ENCODE data around the gene NUDT6. TPM values are rescaled to one million over a fixed set of nuclear protein-coding genes. Genes with fewer than 3 reads are reported as not detected.

Gene NUDT6
- 10 to 100 TPM in 3 of 4 donors, 1 to 10 TPM in 1; 8.0 to 12.7 (median 11.2) TPM for total RNA-seq
- 18.0 TPM for polyA plus RNA-seq
- long read RNA-seq, donor 1, transcript NUDT6-201 (5 exons, 1,169 nt): major isoform, 13 of 16 reads
- long read RNA-seq, donor 1, partial matches to known transcripts: 0 of 16 reads
- long read RNA-seq, donor 1, other reads (novel, unspliced or antisense): 3 of 16 reads
- long read RNA-seq, donor 2, partial matches to known transcripts: 0 of 2 reads
- long read RNA-seq, donor 2, other reads (novel, unspliced or antisense): 1 of 2 reads
- long read RNA-seq, donor 3, transcript NUDT6-201 (5 exons, 1,169 nt): major isoform, 11 of 15 reads
- long read RNA-seq, donor 3, partial matches to known transcripts: 1 of 15 reads
- long read RNA-seq, donor 3, other reads (novel, unspliced or antisense): 3 of 15 reads
- long read RNA-seq, donor 4, transcript NUDT6-201 (5 exons, 1,169 nt): major isoform, 7 of 7 reads
- long read RNA-seq, donor 4, partial matches to known transcripts: 0 of 7 reads
- long read RNA-seq, donor 4, other reads (novel, unspliced or antisense): 0 of 7 reads

DNA sequence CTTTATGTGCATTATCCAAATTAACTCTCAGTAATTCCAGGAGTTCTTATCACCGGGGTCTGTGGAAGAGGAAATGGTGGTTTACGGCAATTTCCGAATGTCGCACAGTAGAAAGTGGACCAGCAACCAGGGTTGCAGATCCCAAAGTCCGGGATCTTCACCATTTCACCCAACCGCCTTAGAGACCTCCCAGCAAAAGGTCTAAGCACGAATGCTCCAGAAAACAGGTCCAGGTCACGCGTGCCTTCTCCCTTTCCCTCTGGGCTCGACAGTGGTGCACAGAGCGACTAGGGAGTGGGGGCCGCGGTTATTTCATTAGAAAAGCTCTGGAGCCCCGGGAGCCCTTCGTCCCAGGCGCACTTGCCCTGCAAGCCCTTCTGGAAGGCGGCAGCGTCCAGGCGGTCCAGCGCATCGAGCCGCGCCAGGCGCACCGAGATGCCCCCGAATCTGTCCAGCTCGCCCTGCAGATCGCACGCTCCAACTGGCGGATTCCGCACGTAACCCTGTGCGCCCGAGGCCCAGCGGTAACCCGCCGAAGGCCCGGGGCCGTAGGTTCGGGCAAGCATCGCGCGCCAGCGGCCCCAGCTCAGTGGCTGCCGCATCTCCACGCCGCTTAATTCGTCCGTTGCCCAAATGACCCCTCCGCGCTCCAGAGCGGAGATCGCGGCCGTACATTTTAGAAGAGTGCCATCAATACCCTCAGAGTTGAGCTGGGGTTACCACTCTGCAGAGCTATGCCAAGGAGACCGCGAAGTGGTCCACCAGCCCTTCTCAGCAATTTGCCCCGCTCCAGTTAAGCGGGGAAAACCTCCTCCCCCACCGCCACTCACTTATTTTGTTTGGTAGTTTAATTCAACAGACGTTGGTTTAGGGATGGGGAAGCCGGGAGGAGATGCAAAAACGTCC is at the start of gene NUDT6:
TSS of gene NUDT6 (minus strand) at position 627 of the 906 bp plus-strand sequence. CDS start at position 602, 25 bp downstream.
- Histone ChIP-seq H3K4me3 (ENCODE audit: low read length) (peak within 1 kb of the TSS; percentile 98), H3K4me1 (ENCODE audit: control insufficient read depth, insufficient read depth, low read length) (peaks cover 2% of the 10 kb centered on the region), H3K27me3 (ENCODE audit: control insufficient read depth, insufficient read depth) (no peaks in the 10 kb centered on the region), H3K9me3 (ENCODE audit: control insufficient read depth, low read length) (no peaks in the 10 kb centered on the region), H3K27ac (ENCODE audit: low read length) (peak within 1 kb of the TSS; percentile 87)
- under 1% methylated on average over 63 of the region's 63 CpGs for WGBS
- intact Hi-C loops (cut with DNase I): loop anchor here (5.0 to 10.0 kb wide), 3 partner anchors 95 to 317 kb away; partner anchors contain the start of gene FGF2 (in 1 of the 4)
- peak; percentile 57 to 87 (median 80) for DNase-seq
- peak; percentile 94 to 96 for ATAC-seq

DNA sequence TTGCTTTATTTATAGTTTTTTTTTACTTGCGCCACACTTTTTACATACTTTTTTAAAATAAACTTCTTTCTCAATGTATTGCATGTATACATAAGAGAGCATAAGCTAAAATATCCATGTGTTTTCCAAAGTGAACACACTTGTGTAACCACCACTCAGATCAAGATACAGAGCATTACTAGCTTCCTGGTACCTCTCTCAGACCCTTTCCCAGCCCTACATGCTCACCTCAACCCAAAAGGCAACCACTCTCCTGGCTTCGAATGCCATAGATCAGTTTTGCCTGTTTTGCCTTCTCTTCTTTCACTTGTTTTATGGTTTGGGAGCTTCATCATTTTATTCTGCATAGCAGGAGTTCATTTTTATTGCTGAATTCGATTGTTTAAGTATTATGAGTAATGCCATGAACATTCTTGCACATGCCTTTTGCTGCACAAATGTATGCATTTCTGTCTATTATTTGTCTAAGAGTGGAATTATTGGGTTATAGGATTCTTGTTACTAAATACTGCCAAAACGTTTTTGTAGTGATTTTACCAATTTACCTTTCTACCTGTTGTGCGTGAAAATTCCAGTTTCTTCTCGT is 45.9 kb upstream of the NUDT6 start:
- intact Hi-C loops (cut with DNase I): no loop called here
- Histone ChIP-seq H3K27me3 (ENCODE audit: control insufficient read depth, insufficient read depth) (no peaks in the 10 kb centered on the region), H3K9me3 (ENCODE audit: control insufficient read depth, low read length) (no peaks in the 10 kb centered on the region), H3K27ac (ENCODE audit: low read length) (no peak overlapping the region), H3K4me3 (ENCODE audit: low read length) (no peak overlapping the region), H3K4me1 (ENCODE audit: control insufficient read depth, insufficient read depth, low read length) (no peaks in the 10 kb centered on the region)
- DNase-seq (no peak), ATAC-seq (no peak)
- 70% methylated on average over 6 of the region's 6 CpGs for WGBS

GRCh38 chr4:122967231-122967630 is 44.8 kb upstream of the NUDT6 start:
- H3K4me1 ChIP-seq (ENCODE audit: control insufficient read depth, insufficient read depth, low read length): no peaks in the 10 kb centered on the region
- intact Hi-C loops (cut with DNase I): no loop called here
- no peak for DNase-seq
- no peak for ATAC-seq
- H3K9me3 ChIP-seq (ENCODE audit: control insufficient read depth, low read length): no peaks in the 10 kb centered on the region
- no peak overlapping the region for H3K27ac ChIP-seq (ENCODE audit: low read length)
- H3K27me3 ChIP-seq (ENCODE audit: control insufficient read depth, insufficient read depth): no peaks in the 10 kb centered on the region
- WGBS: 99% methylated on average over 3 of the region's 3 CpGs
- H3K4me3 ChIP-seq (ENCODE audit: low read length): no peak overlapping the region

DNA sequence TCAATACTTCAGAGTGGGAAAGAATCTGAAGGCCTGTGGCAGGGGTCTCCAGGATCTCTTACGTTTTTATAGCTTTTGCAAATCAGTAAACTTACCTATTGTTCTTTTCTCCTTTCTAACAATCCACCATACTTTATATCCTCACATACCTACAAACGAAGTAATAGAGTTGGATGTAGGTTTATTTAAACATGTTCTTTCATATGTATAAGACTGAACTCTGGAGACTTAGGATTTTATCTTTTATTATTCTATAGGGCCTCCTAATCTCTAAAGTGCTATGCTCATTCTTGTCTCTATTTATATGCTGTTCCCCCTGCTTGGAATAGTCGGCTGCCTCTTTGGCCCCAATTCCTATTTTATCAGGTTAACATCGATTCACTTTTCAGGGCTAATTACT is 43.8 kb upstream of the NUDT6 start:
- H3K27me3 ChIP-seq (ENCODE audit: control insufficient read depth, insufficient read depth): no peaks in the 10 kb centered on the region
- no peaks in the 10 kb centered on the region for H3K9me3 ChIP-seq (ENCODE audit: control insufficient read depth, low read length)
- H3K4me3 ChIP-seq (ENCODE audit: low read length): no peak overlapping the region
- no peak overlapping the region for H3K27ac ChIP-seq (ENCODE audit: low read length)
- no peaks in the 10 kb centered on the region for H3K4me1 ChIP-seq (ENCODE audit: control insufficient read depth, insufficient read depth, low read length)
- 78% methylated on average over 4 of the region's 4 CpGs for WGBS
- ATAC-seq: no peak
- no peak for DNase-seq
- intact Hi-C loops (cut with DNase I): no loop called here

DNA sequence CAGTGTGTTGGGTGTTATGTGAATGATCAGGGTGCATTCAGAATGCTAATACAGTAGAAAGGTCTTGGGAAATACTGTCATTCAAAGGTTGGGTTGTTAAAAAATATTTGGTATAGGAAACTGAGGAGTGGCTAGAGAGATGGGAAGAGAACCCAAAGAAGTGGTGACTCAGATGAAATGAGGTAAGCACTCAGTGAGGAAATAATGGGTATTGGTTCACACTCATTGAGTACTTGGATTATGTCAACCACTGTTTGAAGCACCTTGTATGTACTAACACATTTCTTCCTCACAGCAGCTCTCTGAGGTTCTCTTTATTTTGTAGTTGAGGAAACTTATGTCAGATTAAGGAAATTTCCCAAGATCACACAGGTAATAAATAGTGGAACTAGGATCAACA is 40.8 kb upstream of the NUDT6 start:
- no peaks in the 10 kb centered on the region for H3K4me1 ChIP-seq (ENCODE audit: control insufficient read depth, insufficient read depth, low read length)
- DNase-seq (no peak), ATAC-seq (no peak)
- no peaks in the 10 kb centered on the region for H3K9me3 ChIP-seq (ENCODE audit: control insufficient read depth, low read length)
- no peaks in the 10 kb centered on the region for H3K27me3 ChIP-seq (ENCODE audit: control insufficient read depth, insufficient read depth)
- H3K4me3 ChIP-seq (ENCODE audit: low read length): no peak overlapping the region
- intact Hi-C loops (cut with DNase I): no loop called here
- H3K27ac ChIP-seq (ENCODE audit: low read length): no peak overlapping the region

GRCh38 chr4:122960611-122961000 is 38.2 kb upstream of the NUDT6 start:
- 34% methylated on average over 2 of the region's 2 CpGs for WGBS
- no peak overlapping the region for H3K4me3 ChIP-seq (ENCODE audit: low read length)
- intact Hi-C loops (cut with DNase I): no loop called here
- no peaks in the 10 kb centered on the region for H3K4me1 ChIP-seq (ENCODE audit: control insufficient read depth, insufficient read depth, low read length)
- H3K9me3 ChIP-seq (ENCODE audit: control insufficient read depth, low read length): no peaks in the 10 kb centered on the region
- ATAC-seq: no peak
- H3K27ac ChIP-seq (ENCODE audit: low read length): no peak overlapping the region
- H3K27me3 ChIP-seq (ENCODE audit: control insufficient read depth, insufficient read depth): no peaks in the 10 kb centered on the region
- no peak for DNase-seq

- H3K9me3 ChIP-seq (ENCODE audit: control insufficient read depth, low read length): no peaks in the 10 kb centered on the region
- no peak overlapping the region for H3K4me3 ChIP-seq (ENCODE audit: low read length)
- no peak overlapping the region for H3K27ac ChIP-seq (ENCODE audit: low read length)
- no peaks in the 10 kb centered on the region for H3K4me1 ChIP-seq (ENCODE audit: control insufficient read depth, insufficient read depth, low read length)
- DNase-seq (no peak), ATAC-seq (no peak)
- 71% methylated on average over 3 of the region's 3 CpGs for WGBS
- H3K27me3 ChIP-seq (ENCODE audit: control insufficient read depth, insufficient read depth): no peaks in the 10 kb centered on the region
- intact Hi-C loops (cut with DNase I): no loop called here
These were observed 37.7 kb upstream of the NUDT6 start for GRCh38 chr4:122959981-122960610.

DNA sequence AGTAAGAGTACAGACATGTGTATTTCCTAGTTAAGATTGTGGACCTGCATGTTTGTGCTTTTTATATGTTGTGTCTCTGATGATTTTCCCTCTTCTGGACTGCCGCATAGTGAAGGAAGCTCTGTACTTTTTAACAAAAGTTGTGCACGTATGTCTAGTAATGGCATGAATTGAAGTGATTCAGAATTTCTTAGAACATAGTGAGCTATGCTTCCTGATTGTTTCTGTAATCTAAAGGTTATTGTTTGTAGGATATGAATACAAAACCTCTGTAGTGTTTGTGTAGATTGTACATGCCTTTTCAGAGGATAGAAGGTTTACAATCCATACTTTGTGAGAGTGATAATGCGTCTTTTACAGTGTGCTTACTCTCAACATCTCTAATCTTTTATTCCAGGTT is 37.0 kb upstream of the NUDT6 start:
- no peak for DNase-seq
- intact Hi-C loops (cut with DNase I): no loop called here
- no peaks in the 10 kb centered on the region for H3K27me3 ChIP-seq (ENCODE audit: control insufficient read depth, insufficient read depth)
- no peaks in the 10 kb centered on the region for H3K9me3 ChIP-seq (ENCODE audit: control insufficient read depth, low read length)
- no peaks in the 10 kb centered on the region for H3K4me1 ChIP-seq (ENCODE audit: control insufficient read depth, insufficient read depth, low read length)
- no peak overlapping the region for H3K27ac ChIP-seq (ENCODE audit: low read length)
- 63% methylated on average over 3 of the region's 3 CpGs for WGBS
- H3K4me3 ChIP-seq (ENCODE audit: low read length): no peak overlapping the region
- no peak for ATAC-seq

- ATAC-seq (no peak), DNase-seq (no peak)
- H3K4me3 ChIP-seq (ENCODE audit: low read length): no peak overlapping the region
- WGBS: 96% methylated on average over 2 of the region's 2 CpGs
- no peaks in the 10 kb centered on the region for H3K9me3 ChIP-seq (ENCODE audit: control insufficient read depth, low read length)
- no peak overlapping the region for H3K27ac ChIP-seq (ENCODE audit: low read length)
- H3K27me3 ChIP-seq (ENCODE audit: control insufficient read depth, insufficient read depth): no peaks in the 10 kb centered on the region
- H3K4me1 ChIP-seq (ENCODE audit: control insufficient read depth, insufficient read depth, low read length): no peaks in the 10 kb centered on the region
- intact Hi-C loops (cut with DNase I): no loop called here
These were observed 36.1 kb upstream of the NUDT6 start for GRCh38 chr4:122958505-122958904.

DNA sequence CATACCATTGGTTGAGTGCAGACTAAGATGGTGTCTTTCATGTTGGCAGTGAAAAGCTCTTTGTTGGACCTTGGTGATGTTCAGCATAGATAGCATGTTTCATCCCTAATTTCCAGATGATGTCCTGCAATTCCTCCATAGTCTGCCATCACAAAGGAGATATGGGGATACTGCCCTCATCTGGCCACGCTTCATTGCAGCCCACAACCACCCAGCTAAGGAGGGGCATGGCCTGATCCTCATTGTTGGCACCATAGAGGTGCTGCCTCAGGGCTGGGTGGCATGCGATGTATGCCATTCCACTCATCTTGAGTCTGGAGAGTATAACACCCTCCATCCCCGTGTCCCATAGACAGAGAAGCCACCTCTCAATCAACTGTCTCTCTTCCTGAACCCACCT is 31.5 kb upstream of the NUDT6 start:
- H3K27ac ChIP-seq (ENCODE audit: low read length): no peak overlapping the region
- H3K4me1 ChIP-seq (ENCODE audit: control insufficient read depth, insufficient read depth, low read length): no peaks in the 10 kb centered on the region
- 97% methylated on average over 3 of the region's 3 CpGs for WGBS
- H3K4me3 ChIP-seq (ENCODE audit: low read length): no peak overlapping the region
- H3K27me3 ChIP-seq (ENCODE audit: control insufficient read depth, insufficient read depth): no peaks in the 10 kb centered on the region
- intact Hi-C loops (cut with DNase I): no loop called here
- no peaks in the 10 kb centered on the region for H3K9me3 ChIP-seq (ENCODE audit: control insufficient read depth, low read length)
- no peak for ATAC-seq
- DNase-seq: no peak
